Endothelial cell of umbilical vein (primary cell): Measurements from ENCODE around the gene PARP6. TPM values are rescaled to one million over a fixed set of nuclear protein-coding genes. Genes with fewer than 3 reads are reported as not detected.

Experiments
- BruUV-seq: library from RNA; stranded (reverse); fragments of 400-500 nt; replicated peaks from 2 replicates; lab custom pipeline; 2021; lab: Mats Ljungman, UMichigan
- CTCF ChIA-PET: fragments of 300-600, 350-600 bp; sonication (Branson Sonifier 250); formaldehyde crosslinking; loops from one replicate; lab custom pipeline; 2021; ENCODE audit warnings: antibody characterized with exemption, inconsistent platforms; lab: Charles Lee
- POLR2A ChIA-PET: fragments of 300-600, 350-600 bp; sonication (Branson Sonifier 250); formaldehyde crosslinking; loops from one replicate; lab custom pipeline; 2021; ENCODE audit warnings: antibody characterized with exemption, inconsistent platforms; lab: Charles Lee
- DNase-seq: peaks from one replicate; pipeline ENCODE4 v3.0.0-alpha.2; 2011; ENCODE audit warnings: low read depth, low spot score
- FAIRE-seq: peaks from 2 replicates; lab custom pipeline; 2011; peaks lifted over from hg19 to GRCh38; lab: Jason Lieb, UNC
- H2AFZ ChIP-seq: 2 replicates; pipeline ENCODE4 v1.6.0; 2012; ENCODE audit warnings: low read depth, low read length, control low read depth, inconsistent platforms
- H3K27ac ChIP-seq: 2 replicates; pipeline ENCODE4 v1.5.1; 2011; ENCODE audit warnings: low read depth, mild to moderate bottlenecking, control low read depth, low read length, moderate library complexity; ENCODE audit not compliant: insufficient read depth
- H3K27me3 ChIP-seq, 2 experiments: 2 replicates each; pipeline versions ENCODE4 v1.6.0 to v1.6.1; 2011; ENCODE audit warnings: low read length in 2 of 2, mixed read lengths in 1 of 2; ENCODE audit not compliant: control insufficient read depth in 2 of 2, insufficient read depth in 2 of 2
- H3K36me3 ChIP-seq, 2 experiments: 2 replicates in 1 of 2; 3 replicates in 1 of 2; pipeline ENCODE4 v1.5.1; 2011; ENCODE audit warnings: low read length in 2 of 2, mild to moderate bottlenecking in 1 of 2, moderate library complexity in 1 of 2; ENCODE audit not compliant: control insufficient read depth in 2 of 2, insufficient read depth in 2 of 2; ENCODE audit errors: extremely low read depth in 1 of 2
- H3K4me1 ChIP-seq: 3 replicates; pipeline ENCODE4 v1.5.1; 2011; ENCODE audit warnings: mild to moderate bottlenecking, low read length; ENCODE audit not compliant: control insufficient read depth, insufficient read depth; ENCODE audit errors: extremely low read depth
- H3K4me2 ChIP-seq: 2 replicates; pipeline ENCODE4 v1.6.1; 2011; ENCODE audit warnings: low read length, control low read depth, mixed read lengths; ENCODE audit not compliant: insufficient read depth
- H3K4me3 ChIP-seq, 3 experiments: fragments of 200-600 bp in 1 of 3; sonication (generic), shearing (Covaris generic) in 1 of 3; replicated peaks in 1 of 3; 2 replicates each; pipeline ENCODE4 v1.5.1; 2011 to 2016; ENCODE audit warnings: control low read depth in 3 of 3, low read length in 3 of 3, mild to moderate bottlenecking in 2 of 3, inconsistent platforms in 1 of 3, low read depth in 1 of 3, moderate library complexity in 1 of 3; ENCODE audit not compliant: insufficient read depth in 1 of 3
- H3K79me2 ChIP-seq: 2 replicates; pipeline ENCODE4 v1.6.0; 2012; ENCODE audit warnings: low read length, inconsistent platforms; ENCODE audit not compliant: control insufficient read depth, insufficient read depth
- H3K9ac ChIP-seq: replicated peaks from 2 replicates; pipeline ENCODE3; 2011; ENCODE audit warnings: low read length, control low read depth; ENCODE audit not compliant: insufficient read depth; ENCODE audit errors: extremely low read depth
- H3K9me1 ChIP-seq: replicated peaks from 3 replicates; pipeline ENCODE4 v1.6.0; 2011; ENCODE audit warnings: mild to moderate bottlenecking, low read length; ENCODE audit not compliant: control insufficient read depth, insufficient read depth; ENCODE audit errors: extremely low read depth
- H3K9me3 ChIP-seq: replicated peaks from 2 replicates; pipeline ENCODE4 v1.5.1; 2012; ENCODE audit warnings: low read length, inconsistent platforms; ENCODE audit not compliant: control insufficient read depth, insufficient read depth
- H4K20me1 ChIP-seq: replicated peaks from 2 replicates; pipeline ENCODE3; 2011; ENCODE audit warnings: mild to moderate bottlenecking, low read length; ENCODE audit not compliant: control insufficient read depth, insufficient read depth; ENCODE audit errors: extremely low read depth
- CTCF ChIP-seq, 2 donors: IDR thresholded peaks; 1 replicate in 1 of 2; 2 replicates in 1 of 2; pipeline ENCODE4 v1.5.1; 2011; ENCODE audit warnings: low read length in 2 of 2, mild to moderate bottlenecking in 2 of 2, moderate library complexity in 2 of 2, control low read depth in 1 of 2, inconsistent platforms in 1 of 2, low read depth in 1 of 2; ENCODE audit not compliant: insufficient read depth in 1 of 2; ENCODE audit errors: extremely low read depth in 1 of 2
- EZH2 ChIP-seq: IDR thresholded peaks from 2 replicates; pipeline ENCODE4 v1.6.1; 2012; ENCODE audit warnings: borderline replicate concordance, low read depth, mild to moderate bottlenecking, moderate library complexity, low read length, inconsistent platforms; ENCODE audit not compliant: severe bottlenecking
- FOS ChIP-seq: IDR thresholded peaks from 2 replicates; pipeline ENCODE4 v1.6.1; 2011; ENCODE audit warnings: mild to moderate bottlenecking, low read length, moderate library complexity, borderline replicate concordance; ENCODE audit not compliant: insufficient read depth
- GATA2 ChIP-seq: IDR thresholded peaks from 2 replicates; pipeline ENCODE4 v1.7.0; 2011; ENCODE audit warnings: low read depth, mild to moderate bottlenecking, moderate library complexity, mixed read lengths, low read length; ENCODE audit not compliant: insufficient read length, insufficient read depth
- JUN ChIP-seq: IDR thresholded peaks from 2 replicates; pipeline ENCODE4 v1.6.1; 2011; ENCODE audit warnings: borderline replicate concordance, low read depth; ENCODE audit not compliant: insufficient read length, insufficient read depth
- MAX ChIP-seq: IDR thresholded peaks from 2 replicates; pipeline ENCODE4 v1.6.1; 2011; ENCODE audit not compliant: insufficient read depth, insufficient read length
- MYC ChIP-seq: IDR thresholded peaks from one replicate; pipeline ENCODE4 v1.6.1; 2011; ENCODE audit warnings: mild to moderate bottlenecking, low read depth, low read length
- POLR2A ChIP-seq: IDR thresholded peaks from 2 replicates; pipeline ENCODE4 v1.6.1; 2012; ENCODE audit warnings: low read depth, mild to moderate bottlenecking, control low read depth, low read length
- POLR2AphosphoS5 ChIP-seq: IDR thresholded peaks from 2 replicates; pipeline ENCODE4 v1.6.1; 2012; ENCODE audit warnings: low read depth, mild to moderate bottlenecking, control low read depth, low read length, moderate library complexity; ENCODE audit not compliant: insufficient read depth
- dilution Hi-C: fragments of 300-500 bp; cut with MboI; formaldehyde crosslinking; loops from one replicate; pipeline ENCODE4 v1.15.0; 2019; ENCODE audit warnings: low sequenced_read_pairs; ENCODE audit not compliant: extremely low pct_ligation_motif_present
- intact Hi-C: fragments of 100-400 bp; cut with micrococcal nuclease; formaldehyde crosslinking; loops from one replicate; pipeline ENCODE4 v1.10.0; 2022
- polyA plus RNA-seq, 4 experiments: library from polyadenylated mRNA; depleted of rRNA in 3 of 4; stranded (reverse) in 3 of 4; unstranded in 1 of 4; fragments of >200 nt; gene quantifications; 2 replicates each; pipeline versions ENCODE4 v1.2.1 to v1.2.3, GENCODE V29; 2011 to 2012; ENCODE audit warnings: missing spikeins in 1 of 4
- total RNA-seq: library from RNA; stranded (reverse); gene quantifications from 2 replicates; pipeline ENCODE4 v1.2.3, GENCODE V29; 2021

PARP6 gene
- total and polyA plus RNA-seq, 2 donors (not counting 3 experiments of a cell fraction or from before 2014, with no cell fraction given): 41.1 to 53.3 TPM

GRCh38 chr15:72252663-72253299 is 19.6 kb downstream of the PARP6 start:
- BruUV-seq: no TSS peak
- H3K9ac ChIP-seq: no peak overlapping the region
- H2AFZ ChIP-seq: no peak overlapping the region
- no peak for DNase-seq
- POLR2A ChIA-PET: no interaction called here
- intact Hi-C loops: no loop called here
- no peaks in the 10 kb centered on the region for H3K9me1 ChIP-seq
- no peaks in the 10 kb centered on the region for H3K27me3 ChIP-seq
- H3K79me2 ChIP-seq: no peaks in the 10 kb centered on the region
- no peaks in the 10 kb centered on the region for H3K9me3 ChIP-seq
- FAIRE-seq: no peak
- H3K4me3 ChIP-seq: no peak overlapping the region
- TF ChIP-seq GATA2: no peak
- no peak for TF ChIP-seq EZH2
- no peak for TF ChIP-seq CTCF (IDR thresholded peaks at IDR 0.05; ENCODE audit: extremely low read depth in 1 of 2, insufficient read depth in 1 of 2, low read depth in 1 of 2, low read length in 2 of 2)
- TF ChIP-seq JUN: no peak
- no peak for TF ChIP-seq POLR2A
- TF ChIP-seq POLR2AphosphoS5: no peak
- TF ChIP-seq MAX: no peak
- no peak for TF ChIP-seq FOS
- TF ChIP-seq MYC: no peak
- no peaks in the 10 kb centered on the region for H4K20me1 ChIP-seq
- H3K36me3 ChIP-seq: peaks cover 14 to 32% of the 10 kb centered on the region in 2 experiments
- no peak overlapping the region for H3K4me2 ChIP-seq
- CTCF ChIA-PET: no interaction called here
- no peak overlapping the region for H3K27ac ChIP-seq
- no peaks in the 10 kb centered on the region for H3K4me1 ChIP-seq
- dilution Hi-C loops: no loop called here
